Kidney (tissue), 14 donors: Measurements from ENCODE around the gene STX8. TPM values are rescaled to one million over a fixed set of nuclear protein-coding genes. Genes with fewer than 3 reads are reported as not detected.
A peak's percentile ranks its signal among the peaks of the same experiment; 100 is the strongest.

Experiments
- DNase-seq, 5 donors: peaks; one replicate each; pipeline ENCODE4 v3.0.0-alpha.2; 2013 to 2020
- FAIRE-seq: peaks from 2 replicates; lab custom pipeline; 2012; peaks lifted over from hg19 to GRCh38; lab: Jason Lieb, UNC
- H3K27ac ChIP-seq, 2 donors: one replicate each; pipeline ENCODE4 v1.7.0; 2013; ENCODE audit warnings: low read depth in 2 of 2, low read length in 2 of 2, inconsistent platforms in 1 of 2
- H3K27me3 ChIP-seq: one replicate; pipeline ENCODE4 v1.7.1; 2013; ENCODE audit warnings: low read length, inconsistent platforms; ENCODE audit not compliant: control insufficient read depth, insufficient read depth
- H3K36me3 ChIP-seq, 3 donors: one replicate each; pipeline versions ENCODE4 v1.7.0 to v1.7.1; 2013; ENCODE audit warnings: low read length in 3 of 3, control low read depth in 1 of 3, inconsistent platforms in 1 of 3; ENCODE audit not compliant: insufficient read depth in 3 of 3, control insufficient read depth in 2 of 3
- H3K4me1 ChIP-seq, 3 donors: one replicate each; pipeline versions ENCODE4 v1.7.0 to v1.7.1; 2013; ENCODE audit warnings: low read length in 3 of 3, inconsistent platforms in 1 of 3, low read depth in 1 of 3; ENCODE audit not compliant: control insufficient read depth in 2 of 3, insufficient read depth in 2 of 3
- H3K4me3 ChIP-seq, 3 donors: one replicate each; pipeline versions ENCODE4 v1.7.0 to v1.8.1; 2013; ENCODE audit warnings: low read length in 3 of 3, control low read depth in 1 of 3, inconsistent platforms in 1 of 3
- H3K9ac ChIP-seq, 3 donors: one replicate each; pipeline versions ENCODE4 v1.7.0 to v1.7.1; 2013; ENCODE audit warnings: low read length in 3 of 3, control low read depth in 1 of 3, inconsistent platforms in 1 of 3
- H3K9me3 ChIP-seq, 3 donors: one replicate each; pipeline versions ENCODE4 v1.7.0 to v1.7.1; 2013; ENCODE audit warnings: low read length in 3 of 3, control low read depth in 1 of 3, inconsistent platforms in 1 of 3; ENCODE audit not compliant: control insufficient read depth in 2 of 3, insufficient read depth in 1 of 3
- CTCF ChIP-seq: IDR thresholded peaks from 3 replicates; pipeline ENCODE4 v1.5.1; 2012; ENCODE audit warnings: mild to moderate bottlenecking, moderate library complexity, borderline replicate concordance; ENCODE audit not compliant: insufficient read depth; ENCODE audit errors: extremely low read depth
- intact Hi-C: fragments of 100-400 bp; cut with DNase I; formaldehyde crosslinking; loops from one replicate; pipeline ENCODE4 v1.11.1; 2022
- polyA plus RNA-seq: library from polyadenylated mRNA; stranded (reverse); fragments of 350-450 nt; fragmentation: Illumina TruSeq; extraction: RNeasy Lipid Tissue Mini Kit (QIAGEN cat#74804); gene quantifications from one replicate; pipeline ENCODE4 v1.2.3, GENCODE V29; 2014; ENCODE audit warnings: low read depth, low replicate concordance; ENCODE audit not compliant: insufficient read depth
- total RNA-seq: library from RNA; stranded (reverse); fragmentation: NEBNext Ultra II Directional; extraction: Animal tissue kit (Norgen Biotek cat#: 25700); gene quantifications from one replicate; pipeline ENCODE4 v1.2.1, GENCODE V29; 2021
- donor health status: control.
- donor health status: control.
- donor health status: control.
- donor health status: control.
- donor health status: control.
- donor health status: DM: yes; HTN: yes; CAD: no.
- donor health status: Normal renal cell carcinoma (clear cell type).

Gene STX8
- total and polyA plus RNA-seq, 2 donors from 2014 or later, result 67.2 to 127 TPM

- no peaks in the 10 kb centered on the region for H3K36me3 ChIP-seq
- no peak for TF ChIP-seq CTCF
- FAIRE-seq, result no peak
- H3K9me3 ChIP-seq, result no peaks in the 10 kb centered on the region
- intact Hi-C loops, result no loop called here
- peak in 3 of 5 donors; percentile 32 to 67 (median 52) for DNase-seq
- no peak overlapping the region for H3K9ac ChIP-seq
- no peak overlapping the region for H3K27ac ChIP-seq
- no peaks in the 10 kb centered on the region for H3K27me3 ChIP-seq
- no peak overlapping the region for H3K4me3 ChIP-seq
- H3K4me1 ChIP-seq, result no peaks in the 10 kb centered on the region
These were observed 189.2 kb downstream of the STX8 start for GRCh38 chr17:9386401-9386800.

DNA sequence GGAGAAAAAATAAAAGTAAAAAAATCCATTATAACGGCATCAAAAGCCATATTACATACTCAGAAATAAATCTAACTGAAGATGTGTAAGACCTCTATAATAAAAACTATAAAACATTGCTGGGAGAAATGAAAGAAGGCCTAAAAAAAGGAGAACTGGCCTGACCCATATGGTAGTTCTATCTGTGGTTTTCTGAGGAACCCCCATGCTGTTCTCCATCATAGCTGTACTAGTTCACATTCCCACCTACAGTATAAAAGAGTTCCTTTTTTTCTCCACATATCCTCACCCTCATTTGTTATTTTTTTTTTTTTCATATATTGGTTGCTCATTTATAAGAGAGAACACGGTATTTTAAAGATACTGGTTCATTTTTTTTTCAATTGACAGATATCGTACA lies 191.8 kb downstream of the STX8 start:
- no peak for FAIRE-seq
- H3K27me3 ChIP-seq, result no peaks in the 10 kb centered on the region
- no peaks in the 10 kb centered on the region for H3K36me3 ChIP-seq
- DNase-seq, result no peak
- H3K4me1 ChIP-seq, result no peaks in the 10 kb centered on the region
- H3K4me3 ChIP-seq, result no peak overlapping the region
- H3K9ac ChIP-seq, result no peak overlapping the region
- no peak overlapping the region for H3K27ac ChIP-seq
- no peaks in the 10 kb centered on the region for H3K9me3 ChIP-seq
- intact Hi-C loops, result no loop called here
- TF ChIP-seq CTCF, result no peak

GRCh38 chr17:9382626-9383025 lies 193.0 kb downstream of the STX8 start:
- H3K4me1 ChIP-seq, result no peaks in the 10 kb centered on the region
- H3K4me3 ChIP-seq, result no peak overlapping the region
- no peaks in the 10 kb centered on the region for H3K9me3 ChIP-seq
- intact Hi-C loops, result no loop called here
- TF ChIP-seq CTCF, result no peak
- H3K27me3 ChIP-seq, result no peaks in the 10 kb centered on the region
- FAIRE-seq (no peak), DNase-seq (no peak)
- no peak overlapping the region for H3K27ac ChIP-seq
- H3K9ac ChIP-seq, result no peak overlapping the region
- no peaks in the 10 kb centered on the region for H3K36me3 ChIP-seq

- DNase-seq, result no peak
- no peaks in the 10 kb centered on the region for H3K27me3 ChIP-seq
- H3K9me3 ChIP-seq, result peaks cover 0 to 2% (median 0%) of the 10 kb centered on the region in 3 donors
- TF ChIP-seq CTCF, result no peak
- H3K27ac ChIP-seq, result no peak overlapping the region
- no peaks in the 10 kb centered on the region for H3K36me3 ChIP-seq
- FAIRE-seq, result no peak
- no peak overlapping the region for H3K9ac ChIP-seq
- intact Hi-C loops, result no loop called here
- H3K4me1 ChIP-seq, result no peaks in the 10 kb centered on the region
- H3K4me3 ChIP-seq, result no peak overlapping the region
These were observed 194.6 kb downstream of the STX8 start for GRCh38 chr17:9381068-9381467.
